ENCODE results near the gene RTN4R. TPM values are rescaled to one million over a fixed set of nuclear protein-coding genes. Genes with fewer than 3 reads are reported as not detected.

The RTN4R gene
- total and polyA plus RNA-seq, 9 of the 15 experiments (the other 6 are each of a cell fraction or from before 2014, with no cell fraction given): 0.04 to 2.8 (median 1.4) TPM; not detected in 3

GRCh38 chr22:20213833-20214708 is 54.0 kb downstream of the RTN4R start:
- Histone ChIP-seq H3K9ac (ENCODE audit: insufficient read depth in 1 of 2, low read depth in 2 of 2, low read length in 2 of 2) (no peak overlapping the region), H3K9me1 (ENCODE audit: control insufficient read depth, insufficient read depth, low read length) (no peaks in the 10 kb centered on the region), H3K4me3 (no peak overlapping the region), H3K27me3 (ENCODE audit: control insufficient read depth in 2 of 2, insufficient read depth in 2 of 2, low read length in 2 of 2) (peaks cover 43 to 63% of the 10 kb centered on the region in 2 experiments), H3K79me2 (ENCODE audit: control insufficient read depth, insufficient read depth, low read length) (no peaks in the 10 kb centered on the region), H4K20me1 (replicated peaks; ENCODE audit: control insufficient read depth, insufficient read depth, low read length) (peaks cover 45% of the 10 kb centered on the region), H2AFZ (ENCODE audit: low read depth, low read length) (no peak overlapping the region), H3K4me1 (replicated peaks in 1 of 2; ENCODE audit: control insufficient read depth in 2 of 2, insufficient read depth in 2 of 2, low read length in 2 of 2) (peaks cover 5 to 56% of the 10 kb centered on the region in 2 experiments; a peak in 3 of 5 replicates), H3K36me3 (ENCODE audit: control insufficient read depth, insufficient read depth, low read length) (no peaks in the 10 kb centered on the region), H3K4me2 (ENCODE audit: insufficient read depth, low read length) (no peak overlapping the region), H3K9me3 (replicated peaks; ENCODE audit: control insufficient read depth, insufficient read depth, low read depth, low read length) (peaks cover under 1% of the 10 kb centered on the region; the same call in 1 of the 2 replicates), H3K27ac (ENCODE audit: extremely low read depth, low read depth, low read length) (no peak overlapping the region)
- in situ Hi-C loops (cut with MboI): no loop called here
- BruUV-seq (replicated peaks): no TSS peak
- intact Hi-C loops (cut with micrococcal nuclease): no loop called here
- WGBS (ENCODE audit: insufficient coverage, low coverage, missing lambda C conversion rate): 4% methylated on average over 33 of the region's 33 CpGs
- no peak for DNase-seq (ENCODE audit: extremely low read depth in 1 of 4, low spot score in 3 of 4)
- no peak for ATAC-seq
- no peak for FAIRE-seq
- CTCF ChIA-PET (ENCODE audit: low intra/inter-chr PET ratio): interaction anchor here (0.6 kb wide), 1 partner anchor 26 kb away, joined by 3 read pairs; no protein-coding TSS in a partner anchor
- POLR2A ChIA-PET: interaction anchor here (0.7 to 4.4 kb wide), 8 partner anchors 8 to 33 kb away, joined by 3 to 30 read pairs (median 4); no protein-coding TSS in a partner anchor
- no peak for TF ChIP-seq KDM4B (IDR thresholded peaks at IDR 0.05; ENCODE audit: borderline replicate concordance in 2 of 2, low read depth in 1 of 2)
- no peak for TF ChIP-seq ZNF644 (tag; IDR thresholded peaks at IDR 0.05; ENCODE audit: low read depth)
- TF ChIP-seq POLR2H (tag; IDR thresholded peaks at IDR 0.05; ENCODE audit: low read depth): no peak
- no peak for TF ChIP-seq KLF10 (CRISPR knock-in tag; IDR thresholded peaks at IDR 0.05)
- TF ChIP-seq KAT2B (IDR thresholded peaks at IDR 0.05; ENCODE audit: low read depth, low read length): peak; percentile 9
- TF ChIP-seq LARP7 (IDR thresholded peaks at IDR 0.05): no peak
- TF ChIP-seq AFF1 (IDR thresholded peaks at IDR 0.05; ENCODE audit: low read depth in 1 of 2, partially characterized antibody in 2 of 2): no peak
- TF ChIP-seq RBBP5 (IDR thresholded peaks at IDR 0.05; ENCODE audit: borderline replicate concordance, insufficient read depth, low read length, poor library complexity, severe bottlenecking): peak; percentile 17

Measured in K562 (cell line).